Progenitor cell of endocrine pancreas (in vitro differentiated cells): Measurements from ENCODE around the gene INSIG1. TPM values are rescaled to one million over a fixed set of nuclear protein-coding genes. Genes with fewer than 3 reads are reported as not detected.

Source experiments
- DNase-seq: peaks from one replicate; pipeline ENCODE4 v3.0.0; 2021; ENCODE audit warnings: low spot score; ENCODE audit not compliant: unreplicated experiment
- H3K27ac Mint-ChIP-seq: 2 replicates; pipeline ENCODE4 v1.8.0; 2021; ENCODE audit warnings: mild to moderate bottlenecking, moderate library complexity, mixed read lengths
- H3K27me3 Mint-ChIP-seq: 2 replicates; pipeline ENCODE4 v1.8.0; 2021; ENCODE audit warnings: mixed read lengths
- H3K36me3 Mint-ChIP-seq: 2 replicates; pipeline ENCODE4 v1.8.0; 2022; ENCODE audit warnings: mixed read lengths; ENCODE audit not compliant: insufficient read depth
- H3K4me1 Mint-ChIP-seq: 2 replicates; pipeline ENCODE4 v1.8.0; 2021; ENCODE audit warnings: low read depth, mixed read lengths
- H3K4me3 Mint-ChIP-seq: 2 replicates; pipeline ENCODE4 v1.8.0; 2021; ENCODE audit warnings: low read depth, mild to moderate bottlenecking, moderate library complexity, mixed read lengths
- H3K9me3 Mint-ChIP-seq: 2 replicates; pipeline ENCODE4 v1.8.0; 2021; ENCODE audit warnings: low read depth, mixed read lengths
- total RNA-seq: library from RNA; stranded (reverse); gene quantifications from 2 replicates; pipeline ENCODE4 v1.2.1, GENCODE V29; 2021
- TF ChIP-seq, protein P1 (sequence below): fragments of 200-600 bp; sonication (generic); IDR thresholded peaks from one replicate; pipeline ENCODE4 v1.5.0; 2021; ENCODE audit warnings: antibody characterized with exemption, mild to moderate bottlenecking; ENCODE audit not compliant: unreplicated experiment

The INSIG1 gene
- total RNA-seq, 1 donor from 2014 or later: 31.8 TPM

DNA sequence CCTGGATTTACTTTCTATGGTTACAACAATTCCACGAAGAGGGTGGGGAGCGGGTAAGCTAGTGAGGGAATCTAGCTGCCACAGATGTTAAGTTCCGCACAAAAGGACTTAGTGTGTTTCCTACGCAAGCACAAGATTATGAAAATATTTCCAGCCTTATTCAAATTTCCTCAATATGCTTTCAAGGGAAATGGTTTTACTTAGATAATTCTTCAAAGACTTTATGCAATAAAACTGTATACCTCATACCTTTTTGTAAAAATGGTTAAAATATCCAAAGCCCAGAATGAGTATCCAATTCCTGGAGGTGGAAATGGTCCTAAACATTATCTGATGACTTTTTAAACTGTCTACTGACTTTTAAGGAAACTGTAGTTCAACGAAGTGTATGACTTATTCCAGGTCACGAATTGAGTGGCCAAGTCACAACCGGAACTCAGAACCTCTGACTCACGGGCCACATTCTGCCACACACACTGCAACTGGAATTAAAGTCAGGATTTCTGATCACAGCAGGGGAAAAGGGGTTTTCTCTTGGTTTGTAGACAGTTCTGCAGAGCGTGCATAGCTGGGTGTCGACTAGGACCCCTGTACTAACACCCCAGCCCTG is 20.2 kb upstream of the INSIG1 start:
- H3K4me1 Mint-ChIP-seq: peaks cover 16% of the 10 kb centered on the region
- no peaks in the 10 kb centered on the region for H3K9me3 Mint-ChIP-seq
- no peaks in the 10 kb centered on the region for H3K36me3 Mint-ChIP-seq
- no peak for DNase-seq
- TF ChIP-seq, protein P1, sequence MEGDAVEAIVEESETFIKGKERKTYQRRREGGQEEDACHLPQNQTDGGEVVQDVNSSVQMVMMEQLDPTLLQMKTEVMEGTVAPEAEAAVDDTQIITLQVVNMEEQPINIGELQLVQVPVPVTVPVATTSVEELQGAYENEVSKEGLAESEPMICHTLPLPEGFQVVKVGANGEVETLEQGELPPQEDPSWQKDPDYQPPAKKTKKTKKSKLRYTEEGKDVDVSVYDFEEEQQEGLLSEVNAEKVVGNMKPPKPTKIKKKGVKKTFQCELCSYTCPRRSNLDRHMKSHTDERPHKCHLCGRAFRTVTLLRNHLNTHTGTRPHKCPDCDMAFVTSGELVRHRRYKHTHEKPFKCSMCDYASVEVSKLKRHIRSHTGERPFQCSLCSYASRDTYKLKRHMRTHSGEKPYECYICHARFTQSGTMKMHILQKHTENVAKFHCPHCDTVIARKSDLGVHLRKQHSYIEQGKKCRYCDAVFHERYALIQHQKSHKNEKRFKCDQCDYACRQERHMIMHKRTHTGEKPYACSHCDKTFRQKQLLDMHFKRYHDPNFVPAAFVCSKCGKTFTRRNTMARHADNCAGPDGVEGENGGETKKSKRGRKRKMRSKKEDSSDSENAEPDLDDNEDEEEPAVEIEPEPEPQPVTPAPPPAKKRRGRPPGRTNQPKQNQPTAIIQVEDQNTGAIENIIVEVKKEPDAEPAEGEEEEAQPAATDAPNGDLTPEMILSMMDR: no peak
- no peak overlapping the region for H3K27ac Mint-ChIP-seq
- H3K27me3 Mint-ChIP-seq: peaks cover 8% of the 10 kb centered on the region
- H3K4me3 Mint-ChIP-seq: no peak overlapping the region

DNA sequence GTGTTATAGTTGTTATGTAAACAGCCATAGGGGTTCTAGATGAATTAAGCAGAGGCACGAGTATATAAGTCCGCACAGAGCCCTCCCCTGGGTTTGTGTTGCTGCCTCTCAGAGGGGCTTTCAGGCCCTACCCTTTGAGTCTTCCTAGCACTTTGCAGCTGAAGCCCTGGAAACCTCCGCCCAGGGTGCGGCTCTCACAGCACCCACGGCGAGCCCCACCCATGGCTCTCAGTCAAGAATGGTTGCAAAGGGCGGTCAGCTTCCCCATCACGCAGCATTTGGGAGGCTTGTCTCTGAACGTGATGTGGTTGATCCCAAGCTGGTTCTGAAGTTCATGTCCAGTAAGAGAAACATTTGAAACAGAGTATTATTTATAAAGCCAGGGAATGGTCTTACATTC is 18.8 kb upstream of the INSIG1 start:
- Mint-ChIP-seq H3K4me1 (peaks cover 17% of the 10 kb centered on the region), H3K9me3 (no peaks in the 10 kb centered on the region), H3K4me3 (no peak overlapping the region), H3K27me3 (peaks cover 8% of the 10 kb centered on the region), H3K36me3 (no peaks in the 10 kb centered on the region), H3K27ac (no peak overlapping the region)
- TF ChIP-seq, protein P1: no peak
- no peak for DNase-seq

DNA sequence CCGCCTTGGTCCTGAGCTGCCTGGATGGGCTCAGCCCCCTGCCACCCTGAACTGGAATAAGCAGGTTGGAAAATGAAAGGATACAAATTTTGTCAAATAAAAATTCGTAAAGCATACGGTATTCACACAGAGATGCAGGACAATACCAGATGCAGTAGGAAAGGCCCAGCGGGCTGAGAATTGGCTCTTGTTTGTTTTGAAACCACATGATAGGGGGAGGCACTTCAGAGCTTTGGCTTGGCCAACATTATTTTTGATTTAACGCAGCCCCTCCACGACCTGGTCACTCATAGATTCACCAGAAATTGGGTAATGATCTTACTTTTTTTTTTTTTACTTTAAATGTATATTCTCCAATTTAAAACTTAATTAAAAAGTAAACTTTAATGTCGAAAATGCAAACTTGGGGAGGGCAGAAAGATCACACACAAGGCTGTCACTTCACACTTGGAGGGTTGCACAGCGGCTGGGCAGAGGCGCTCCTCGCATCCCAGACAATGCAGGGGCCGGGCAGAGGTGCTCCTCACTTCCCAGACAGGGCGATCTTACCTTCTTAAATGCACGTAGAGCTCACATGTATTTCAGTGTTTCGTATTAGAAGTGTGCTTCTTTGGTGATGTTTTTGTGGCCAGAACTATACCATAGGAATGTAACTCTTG is 17.8 kb upstream of the INSIG1 start:
- Mint-ChIP-seq H3K9me3 (no peaks in the 10 kb centered on the region), H3K36me3 (no peaks in the 10 kb centered on the region), H3K27me3 (peaks cover 13% of the 10 kb centered on the region), H3K27ac (no peak overlapping the region), H3K4me3 (no peak overlapping the region), H3K4me1 (peaks cover 17% of the 10 kb centered on the region)
- DNase-seq: no peak
- TF ChIP-seq, protein P1: no peak

DNA sequence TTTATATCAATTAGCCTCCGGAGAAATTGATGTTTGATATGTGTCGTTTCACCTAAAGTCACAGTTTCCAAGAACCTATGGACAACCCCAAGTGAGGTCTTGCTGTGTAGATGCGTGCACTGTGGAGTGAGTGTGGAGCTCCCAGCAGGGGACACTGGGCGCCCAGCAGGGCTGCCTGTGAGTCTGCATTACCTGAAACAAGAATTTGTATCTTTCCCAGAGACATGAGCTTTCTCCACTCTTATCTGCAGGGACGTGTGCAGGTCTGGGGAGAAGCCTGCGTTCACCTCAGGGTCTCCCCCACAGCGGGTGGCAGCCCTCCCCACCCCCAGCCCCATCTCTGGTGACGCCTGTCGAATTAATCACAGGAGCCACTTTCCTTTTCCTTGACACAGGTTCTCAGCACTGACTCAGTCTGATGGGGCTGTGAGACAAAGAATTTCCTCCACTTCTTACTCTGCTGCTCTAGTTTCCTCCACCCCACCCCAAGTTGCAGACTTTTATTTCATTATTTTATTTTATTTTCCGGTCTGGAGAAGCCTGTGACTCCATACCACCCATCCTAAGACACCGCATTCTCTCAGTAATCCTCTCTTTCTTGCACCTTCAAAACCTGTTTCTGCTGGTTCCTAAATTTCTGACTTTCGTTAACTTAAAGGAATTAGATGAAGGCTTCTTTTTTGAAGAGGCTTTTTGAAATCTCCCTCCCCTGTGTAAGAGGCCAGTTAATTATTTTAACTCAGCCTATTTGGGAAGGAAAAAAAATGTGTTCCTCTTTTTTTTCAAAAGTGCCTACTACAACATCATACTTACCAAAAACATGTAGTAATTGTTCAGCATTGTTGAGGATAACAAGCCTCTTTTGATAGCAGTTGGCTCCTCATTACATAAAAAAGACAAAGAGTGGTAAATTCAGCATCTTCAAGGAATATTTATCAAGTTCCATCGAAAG is 17.0 kb upstream of the INSIG1 start:
- Mint-ChIP-seq H3K9me3 (no peaks in the 10 kb centered on the region), H3K36me3 (no peaks in the 10 kb centered on the region), H3K4me1 (peaks cover 17% of the 10 kb centered on the region), H3K27ac (peak overlapping the region; percentile 73), H3K4me3 (no peak overlapping the region), H3K27me3 (peaks cover 19% of the 10 kb centered on the region)
- TF ChIP-seq, protein P1: no peak
- no peak for DNase-seq

DNA sequence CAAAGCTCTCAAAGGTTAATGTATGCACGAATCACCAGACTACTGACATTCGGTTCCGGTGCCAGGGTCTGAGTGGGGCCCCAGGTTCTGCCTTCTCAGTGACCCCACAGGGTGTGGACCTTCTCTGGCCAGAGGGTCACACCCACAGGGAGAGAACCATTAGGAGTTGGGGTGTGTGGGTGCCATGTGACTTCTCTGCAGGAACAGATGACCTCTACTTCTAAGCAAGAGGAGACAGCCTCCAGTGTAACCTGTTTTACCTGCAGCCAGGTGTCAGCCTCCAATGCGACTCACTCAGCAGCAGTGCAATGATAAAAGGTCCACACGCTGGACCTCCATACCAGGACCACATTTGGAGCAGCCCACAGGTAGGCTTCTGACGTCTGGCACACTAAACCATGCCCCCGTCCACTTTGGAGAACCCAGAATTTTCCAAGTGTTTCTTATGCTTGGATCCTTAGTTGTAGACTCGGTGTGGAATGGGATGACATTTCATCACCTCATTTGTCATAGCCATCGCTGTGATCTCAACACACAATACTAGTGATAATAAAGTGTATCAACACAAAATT is 16.2 kb upstream of the INSIG1 start:
- no peak overlapping the region for H3K4me3 Mint-ChIP-seq
- H3K27ac Mint-ChIP-seq: no peak overlapping the region
- DNase-seq: no peak
- peaks cover 13% of the 10 kb centered on the region for H3K4me1 Mint-ChIP-seq
- TF ChIP-seq, protein P1: no peak
- H3K36me3 Mint-ChIP-seq: no peaks in the 10 kb centered on the region
- H3K9me3 Mint-ChIP-seq: no peaks in the 10 kb centered on the region
- H3K27me3 Mint-ChIP-seq: peaks cover 22% of the 10 kb centered on the region
